ENCODE results near the gene ENGASE.

Gene ENGASE

DNA sequence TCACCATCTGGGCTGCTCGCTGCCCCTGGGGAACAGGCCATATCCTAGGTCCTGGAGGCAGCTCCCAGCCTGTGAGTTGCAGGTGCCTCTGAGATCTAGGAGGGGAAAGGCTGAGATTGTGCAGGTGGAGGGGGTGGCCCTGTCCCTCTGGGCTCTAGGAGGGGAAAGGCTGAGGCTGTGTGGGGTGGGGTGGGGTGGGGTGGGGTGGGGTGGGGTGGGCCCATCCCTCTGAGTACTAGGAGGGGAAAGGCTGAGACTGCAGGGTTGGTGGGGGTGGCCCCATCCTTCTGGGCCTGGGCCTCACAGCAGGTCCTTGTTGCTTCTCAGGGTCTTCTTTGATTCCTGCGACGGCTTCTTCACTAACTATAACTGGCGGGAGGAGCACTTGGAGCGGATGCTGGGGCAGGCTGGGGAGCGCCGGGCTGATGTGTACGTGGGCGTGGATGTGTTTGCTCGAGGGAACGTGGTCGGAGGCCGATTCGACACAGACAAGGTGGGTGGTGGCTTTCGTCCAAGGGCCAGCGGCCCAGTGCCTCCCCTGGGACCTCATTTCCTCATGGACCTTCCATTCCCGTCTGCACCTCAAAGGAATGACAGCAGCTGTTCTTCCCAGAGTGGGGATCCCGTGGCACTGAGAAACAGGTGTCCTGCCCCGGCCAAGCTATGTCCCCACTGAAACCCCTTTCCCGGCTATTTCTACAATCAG, 7.1 kb downstream of the ENGASE start:
- DNase-seq: no peak

DNA sequence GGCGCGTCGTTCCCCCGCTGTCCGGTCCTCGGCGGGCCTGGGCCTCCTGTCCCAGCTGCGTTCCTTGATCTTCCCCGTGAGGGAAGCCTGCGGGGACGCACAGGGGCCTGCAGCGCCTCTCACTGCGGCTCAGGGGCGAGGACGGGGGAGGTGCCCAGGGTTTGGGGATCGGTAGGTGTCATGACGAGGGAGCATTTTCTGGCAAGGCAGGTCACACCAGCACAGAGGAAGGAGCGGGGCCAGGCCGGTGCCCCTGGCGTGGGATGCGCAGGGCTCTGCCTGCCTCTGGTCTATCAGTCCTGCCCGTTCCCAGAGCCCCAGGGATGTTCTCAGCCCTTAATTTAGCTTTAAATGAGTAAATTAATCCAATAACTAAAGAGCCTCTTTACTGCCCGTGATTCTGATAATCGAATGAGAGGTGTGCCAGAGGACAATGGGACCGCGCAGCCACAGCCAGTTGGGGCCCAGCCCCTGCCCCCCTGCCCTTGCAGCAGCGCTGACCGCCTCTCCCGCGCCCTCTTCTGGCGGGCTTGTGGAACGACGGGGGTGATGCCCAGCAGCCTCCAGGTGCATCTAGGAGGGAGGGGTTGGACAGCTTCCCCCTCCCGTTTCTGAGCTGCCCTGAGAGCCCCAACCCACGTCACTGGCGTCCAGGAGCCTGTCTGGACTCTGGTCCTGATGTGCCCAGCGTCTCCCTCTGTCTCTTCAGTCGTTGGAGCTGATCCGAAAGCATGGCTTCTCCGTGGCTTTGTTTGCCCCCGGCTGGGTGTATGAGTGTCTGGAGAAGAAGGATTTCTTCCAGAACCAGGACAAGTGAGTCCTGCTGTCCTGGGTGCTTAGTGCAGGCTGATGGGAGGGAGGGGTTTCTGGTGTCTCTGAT, 7.9 kb downstream of the ENGASE start:
- DNase-seq: peak; percentile 70

DNA sequence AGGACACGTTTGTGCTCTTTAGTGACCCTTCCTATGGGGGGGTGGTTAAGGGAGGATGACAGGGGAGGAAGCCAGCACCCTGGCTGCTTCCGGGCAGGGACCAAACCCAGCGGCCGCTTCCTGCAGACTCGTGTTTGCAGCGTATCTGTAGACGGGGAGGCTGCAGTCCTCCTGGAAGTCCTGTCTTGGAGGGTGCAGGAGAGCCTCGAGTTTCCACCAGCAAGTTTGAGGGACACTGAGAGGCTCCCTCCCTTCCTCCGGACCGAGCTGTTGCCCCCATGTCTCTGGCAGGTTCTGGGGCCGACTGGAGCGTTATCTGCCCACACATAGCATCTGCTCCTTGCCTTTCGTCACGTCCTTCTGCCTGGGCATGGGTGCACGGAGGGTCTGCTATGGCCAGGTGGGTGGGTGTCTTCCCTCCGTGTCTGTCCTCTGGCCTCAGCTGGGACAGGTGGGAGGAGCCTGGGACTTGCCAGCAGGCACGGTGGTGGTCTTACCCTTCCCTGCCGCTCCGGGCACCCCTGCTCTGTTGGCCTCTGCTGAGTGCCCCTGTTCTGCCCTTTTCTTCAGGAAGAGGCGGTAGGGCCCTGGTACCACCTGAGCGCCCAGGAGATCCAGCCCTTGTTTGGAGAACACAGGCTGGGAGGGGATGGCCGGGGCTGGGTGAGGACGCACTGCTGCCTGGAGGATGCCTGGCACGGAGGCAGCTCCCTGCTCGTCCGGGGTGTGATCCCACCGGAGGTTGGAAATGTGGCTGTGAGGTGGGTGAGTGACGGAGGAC, 8.8 kb downstream of the ENGASE start:
- no peak for DNase-seq

DNA sequence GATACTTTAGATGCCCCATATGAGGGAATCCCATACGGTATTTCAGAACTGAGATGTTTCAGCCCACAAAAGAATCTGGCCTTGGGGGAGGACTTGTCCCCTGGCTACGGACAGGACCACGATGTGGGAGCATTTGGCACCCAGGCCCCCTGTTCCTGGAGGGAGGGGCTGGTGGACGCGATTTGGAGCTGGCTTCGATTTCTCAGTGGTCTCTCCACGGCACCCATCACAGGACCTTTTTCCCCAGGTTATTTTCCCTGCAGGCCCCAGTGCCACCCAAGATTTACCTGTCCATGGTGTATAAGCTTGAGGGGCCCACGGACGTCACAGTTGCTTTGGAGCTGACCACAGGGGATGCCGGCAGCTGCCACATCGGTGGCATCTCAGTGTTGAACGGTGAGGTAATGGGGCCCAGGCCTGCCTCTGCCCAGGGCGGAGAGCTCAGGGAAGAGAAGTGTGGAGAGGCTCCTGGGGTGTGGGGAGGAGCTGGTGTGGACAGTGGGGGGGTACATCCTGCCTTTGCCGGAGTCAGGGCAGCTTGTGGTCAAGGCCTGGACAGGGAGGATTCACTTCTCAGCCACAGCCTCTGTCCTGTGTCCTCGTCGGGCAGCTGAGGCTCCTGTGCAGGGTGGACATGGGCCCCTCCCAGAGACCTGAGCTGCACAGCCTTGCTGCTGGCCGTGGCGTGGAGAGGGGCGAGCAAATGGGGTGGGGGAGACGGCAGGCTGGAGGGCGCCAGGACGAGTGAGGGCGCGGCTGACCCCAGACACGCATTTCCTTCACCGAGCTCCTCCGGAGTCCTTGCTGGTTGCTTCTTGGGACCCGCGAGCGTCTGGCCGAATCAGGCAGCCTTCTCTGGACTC, 9.9 kb downstream of the ENGASE start:
- no peak for DNase-seq

DNA sequence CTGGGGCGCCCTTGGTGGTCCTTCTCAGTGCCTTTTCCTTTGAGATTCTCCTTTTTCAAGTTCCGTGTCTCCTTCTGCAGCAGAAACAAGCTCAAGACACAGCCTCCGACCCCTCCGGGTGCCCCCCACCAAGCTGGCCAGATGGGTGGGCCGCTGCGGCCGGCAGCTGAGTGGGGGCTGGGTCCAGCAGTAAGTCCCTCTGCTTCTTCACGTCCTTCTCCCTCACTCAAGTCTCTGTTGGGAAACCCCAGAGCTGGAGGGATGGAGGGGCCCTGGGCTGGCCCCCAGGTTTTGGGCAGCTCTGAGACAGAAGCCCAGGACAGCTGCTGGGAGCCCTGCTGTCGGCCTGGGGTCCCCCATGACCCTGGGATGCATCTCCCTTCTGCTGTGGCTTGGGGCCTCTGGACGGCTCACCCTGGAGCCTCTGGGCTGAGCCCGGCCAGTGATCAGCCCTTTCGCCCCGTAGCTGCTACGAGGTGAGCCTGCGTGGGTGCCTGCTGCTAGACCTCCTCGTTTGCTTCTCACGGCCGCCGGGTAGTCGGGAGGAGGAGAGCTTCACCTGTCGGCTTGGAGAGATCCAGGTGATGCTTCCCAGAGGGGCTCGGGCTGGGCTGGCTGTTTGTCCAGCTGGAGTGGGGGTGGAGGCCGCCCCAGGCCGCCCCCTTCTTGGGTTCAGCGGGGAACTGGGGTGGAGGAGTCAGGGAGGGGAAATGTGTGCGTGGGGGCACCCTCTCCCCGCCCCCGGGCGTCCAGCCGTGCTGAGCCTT, 10.7 kb downstream of the ENGASE start:
- no peak for DNase-seq

DNA sequence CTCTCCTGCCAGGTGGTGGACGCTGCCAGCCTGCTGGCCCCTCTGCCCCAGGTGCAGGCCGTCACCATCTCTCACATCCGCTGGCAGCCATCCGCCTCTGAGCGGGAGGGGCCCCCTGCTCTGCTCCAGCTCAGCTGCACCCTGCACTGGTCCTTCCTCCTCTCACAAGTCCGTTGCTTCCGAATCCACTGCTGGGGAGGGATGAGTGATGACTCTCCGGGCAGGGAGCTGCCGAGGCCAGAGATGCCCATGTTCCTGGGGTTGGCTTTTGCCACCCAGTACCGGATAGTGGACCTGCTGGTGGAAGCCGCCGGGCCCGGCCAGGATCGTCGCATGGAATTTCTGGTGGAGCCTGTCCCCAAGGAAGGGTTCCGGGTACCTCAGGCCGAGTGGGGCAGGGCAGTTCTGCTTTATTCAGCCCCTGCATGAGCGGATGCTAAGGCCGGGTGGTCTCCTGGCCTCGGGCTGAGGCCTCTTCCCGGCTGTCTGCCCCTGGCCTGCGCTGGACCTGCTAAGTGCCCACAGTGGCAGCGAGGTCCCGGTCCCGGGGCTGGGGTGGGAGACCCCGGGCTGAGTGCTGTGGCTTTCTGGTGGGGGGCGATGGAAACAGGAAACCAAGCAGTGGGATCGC, 11.4 kb downstream of the ENGASE start:
- DNase-seq: no peak

DNA sequence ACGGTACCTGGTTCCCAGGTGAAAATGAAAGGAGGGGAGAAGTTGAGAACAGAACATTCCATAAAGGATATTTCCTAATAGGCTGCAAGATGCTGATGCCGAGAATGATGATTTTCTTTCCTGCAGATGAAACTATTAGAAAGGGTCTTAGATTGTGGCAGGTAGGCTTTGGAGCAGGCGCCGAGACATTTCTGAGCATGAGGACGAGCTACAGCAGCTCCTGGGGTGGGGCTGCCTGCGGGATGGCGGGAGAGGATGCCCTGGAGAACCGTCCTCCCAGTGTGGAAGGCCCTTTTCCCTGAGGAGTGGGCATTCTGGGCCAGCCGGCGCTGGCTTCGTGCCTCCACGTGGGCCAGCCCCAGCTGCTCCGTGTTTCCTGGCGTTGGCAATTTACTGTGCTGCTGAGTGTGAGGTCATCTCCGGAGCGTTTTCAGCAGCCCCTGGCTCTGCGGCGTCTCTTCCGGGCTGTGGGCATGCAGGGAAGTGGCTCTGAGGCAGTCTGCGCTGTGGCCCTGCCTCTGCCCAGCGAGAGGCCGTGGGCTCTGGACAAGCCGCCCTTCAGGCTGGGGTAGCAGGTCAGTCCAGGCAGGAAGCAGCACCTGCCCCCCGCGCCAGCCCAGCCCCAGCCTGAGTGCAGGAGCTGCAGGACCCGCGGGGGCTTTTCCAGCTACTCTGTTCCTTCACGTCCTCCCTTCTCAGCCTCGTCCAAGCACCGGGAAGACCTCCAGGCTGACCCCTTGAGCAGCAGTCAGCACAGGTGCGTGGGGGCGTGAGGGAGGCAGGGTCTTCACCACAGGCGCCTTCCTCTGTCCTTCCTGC, 12.2 kb downstream of the ENGASE start:
- no peak for DNase-seq

DNA sequence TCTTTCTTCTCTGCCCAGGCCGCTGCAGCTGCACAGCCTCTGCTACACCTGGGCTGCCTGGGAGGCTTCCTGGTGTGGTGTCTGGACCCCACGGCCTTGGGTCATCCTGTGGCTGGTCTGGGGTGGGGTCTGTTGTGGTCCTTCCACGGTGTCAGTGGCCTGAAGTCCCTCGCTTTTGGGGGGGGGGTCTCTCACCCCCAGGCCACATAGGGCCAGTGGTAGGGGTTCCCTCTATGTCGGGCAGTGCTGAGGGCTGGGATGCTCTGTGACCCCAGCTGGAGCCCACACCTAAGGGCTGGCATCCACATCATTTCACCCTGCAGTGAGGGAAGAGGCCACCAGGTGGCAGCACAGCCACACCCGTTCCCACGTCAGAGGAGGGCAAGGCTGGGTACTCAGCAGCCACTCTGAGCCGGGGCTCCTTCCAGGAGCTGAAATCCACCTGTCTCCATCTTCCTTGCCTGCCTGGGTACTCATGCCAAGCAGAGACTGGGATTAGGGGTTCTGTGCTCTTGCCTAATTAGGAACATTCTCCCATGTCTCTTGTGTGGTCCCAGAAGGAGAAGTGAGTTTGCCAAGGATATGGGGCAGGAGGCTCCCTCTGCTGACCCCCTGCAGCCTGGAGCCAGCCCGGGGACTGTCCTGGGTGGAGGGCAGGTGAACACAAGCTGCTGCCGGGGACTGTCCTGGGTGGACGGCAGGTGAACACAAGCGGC, 13.0 kb downstream of the ENGASE start:
- peak; percentile 81 for DNase-seq

DNA sequence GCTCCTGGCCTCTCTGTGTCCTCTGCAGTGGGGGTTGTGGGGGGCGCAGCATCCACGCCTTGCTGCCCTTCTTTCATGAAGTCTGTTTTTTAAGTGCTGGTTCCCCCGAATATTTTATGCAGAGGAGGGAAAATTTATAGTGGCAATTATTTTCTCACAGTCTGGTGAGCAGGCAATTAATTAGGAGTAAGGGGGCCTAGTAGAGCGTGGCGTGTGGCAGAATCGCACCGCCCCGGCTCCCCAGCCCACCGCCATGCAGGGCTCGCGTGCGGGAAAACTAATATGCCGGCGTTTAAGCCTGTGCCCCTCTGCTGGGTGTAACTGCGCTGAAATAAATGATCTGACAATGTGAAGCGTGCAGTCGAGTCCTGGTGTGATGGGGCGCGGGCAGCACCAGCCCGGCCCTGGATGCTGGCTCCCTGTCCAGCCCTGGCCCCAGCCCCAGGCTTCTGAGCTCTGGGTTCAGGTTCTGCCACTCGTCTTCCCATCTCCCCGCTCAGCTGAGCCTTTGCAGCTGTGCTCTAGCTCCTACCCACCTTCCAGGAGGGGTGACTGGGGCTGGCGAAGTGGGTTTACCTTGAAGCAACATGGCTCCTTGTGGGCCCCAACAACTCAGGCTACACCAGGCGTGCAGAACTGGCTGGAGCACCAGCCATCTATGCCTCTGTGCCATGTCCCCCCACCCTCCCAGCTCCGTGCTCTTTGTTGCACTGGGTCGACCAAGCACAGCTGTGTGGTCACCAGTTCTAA, 13.8 kb downstream of the ENGASE start:
- DNase-seq: no peak

DNA sequence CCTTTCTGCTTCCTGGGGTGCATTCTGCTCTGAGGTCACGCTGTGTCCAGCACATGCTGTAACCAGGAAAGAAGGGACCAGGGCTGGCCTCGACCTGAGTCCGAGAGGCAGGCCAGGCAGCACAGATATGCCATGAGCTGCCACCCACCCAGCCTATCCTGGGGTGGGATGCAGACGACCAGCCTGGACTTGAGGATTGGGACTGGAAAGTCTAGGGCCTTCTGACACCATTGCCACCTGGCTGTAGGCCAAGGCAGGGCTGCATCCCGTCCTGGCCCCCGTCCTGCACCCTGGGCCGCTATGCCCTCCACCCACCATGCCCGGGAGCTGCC, 14.3 kb downstream of the ENGASE start:
- DNase-seq: no peak

DNA sequence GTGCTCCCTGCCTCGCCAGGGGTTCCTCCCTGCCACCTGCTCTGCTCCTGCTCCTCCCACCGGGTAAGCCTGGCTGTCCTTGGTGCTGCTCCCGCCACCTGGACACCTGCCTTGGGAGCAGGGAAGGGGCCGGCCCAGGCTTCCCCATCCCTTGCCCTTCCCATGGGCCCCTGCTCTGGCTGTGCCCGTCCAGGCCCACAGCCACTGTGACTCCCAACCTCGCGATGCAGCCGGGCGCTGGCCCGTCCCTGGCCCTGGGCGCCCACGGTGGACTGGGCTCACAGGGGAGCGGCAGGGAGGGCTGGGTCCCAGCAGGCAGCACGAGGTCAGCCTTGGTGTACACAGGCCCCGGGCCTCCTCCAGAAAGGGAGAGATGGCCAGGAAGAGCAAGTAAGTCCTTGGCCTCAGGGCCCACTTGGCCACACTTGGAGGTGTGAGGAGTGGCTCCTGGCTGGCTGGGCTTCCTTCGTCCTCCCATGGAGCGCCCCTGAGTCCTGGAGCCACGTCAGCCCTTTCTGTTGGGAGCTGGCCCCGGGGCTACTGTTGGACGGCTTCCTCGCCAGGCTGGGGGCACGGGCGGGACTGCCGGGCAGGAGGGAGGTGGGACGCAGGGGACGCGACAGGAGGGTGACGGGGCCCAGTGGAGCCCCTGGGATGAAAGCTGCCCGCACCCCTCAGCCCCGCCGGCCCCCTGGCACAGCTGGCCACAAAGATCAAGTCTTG, 15.3 kb downstream of the ENGASE start:
- no peak for DNase-seq

DNA sequence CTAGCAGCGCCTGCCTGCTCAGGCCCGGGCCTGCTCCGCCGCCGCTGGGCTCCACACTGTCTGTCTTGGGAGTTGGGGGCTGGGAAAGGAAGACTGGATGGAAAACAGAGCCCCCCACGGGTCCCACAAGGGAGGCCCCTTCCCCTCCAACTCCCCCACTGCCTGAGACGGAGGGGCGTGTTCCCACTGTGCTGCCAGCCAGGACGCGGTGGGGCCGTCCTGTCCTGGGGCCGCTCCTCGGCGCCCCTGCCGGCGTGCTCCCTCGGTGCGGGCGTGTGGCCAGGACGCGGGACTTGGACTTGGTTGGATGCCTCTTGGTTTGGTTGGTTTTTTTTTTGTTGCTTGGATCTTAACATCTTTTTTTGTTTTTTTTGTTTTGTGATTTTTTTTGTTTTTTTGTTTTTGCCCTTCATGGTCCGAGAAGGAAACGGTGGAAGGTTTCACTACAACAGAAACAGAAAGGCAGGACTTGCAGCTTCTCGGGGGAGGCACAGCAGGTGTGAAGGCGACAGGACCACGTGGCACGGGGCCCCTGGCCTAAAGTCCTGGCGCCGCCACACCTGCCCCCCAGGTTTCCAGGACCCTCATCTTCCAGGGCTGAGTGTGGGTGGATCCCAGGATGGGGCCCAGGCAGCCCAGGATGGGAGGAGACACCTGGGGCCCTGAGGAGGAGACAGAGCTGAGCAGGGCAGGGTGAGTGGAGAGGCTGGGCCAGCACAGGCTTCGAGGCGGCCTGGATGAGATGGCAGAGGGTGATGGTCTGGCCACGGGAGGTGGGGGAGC, 16.0 kb downstream of the ENGASE start:
- DNase-seq: no peak

DNA sequence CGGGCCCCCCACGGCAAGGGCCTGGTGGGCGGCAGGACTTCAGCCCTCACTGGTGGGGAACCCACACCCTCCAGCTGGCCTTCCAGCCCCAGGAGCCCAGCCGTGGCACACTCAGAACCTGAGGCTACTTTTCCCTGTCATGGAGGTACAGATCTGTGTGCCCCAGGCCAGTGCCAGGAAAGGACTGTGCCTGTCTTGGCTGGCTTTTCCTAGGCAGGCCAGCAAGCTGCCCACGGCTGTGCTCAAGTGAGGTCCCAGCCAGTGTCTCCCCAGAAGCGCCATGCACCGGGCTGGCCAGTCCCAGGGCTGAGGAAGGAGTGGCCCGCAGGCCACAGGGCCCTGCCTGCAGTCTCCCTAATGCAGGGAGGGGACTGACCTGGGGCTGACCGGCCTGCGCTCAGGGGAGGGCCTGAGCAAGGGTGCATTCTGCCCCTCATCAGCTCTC, 16.6 kb downstream of the ENGASE start:
- DNase-seq: no peak

DNA sequence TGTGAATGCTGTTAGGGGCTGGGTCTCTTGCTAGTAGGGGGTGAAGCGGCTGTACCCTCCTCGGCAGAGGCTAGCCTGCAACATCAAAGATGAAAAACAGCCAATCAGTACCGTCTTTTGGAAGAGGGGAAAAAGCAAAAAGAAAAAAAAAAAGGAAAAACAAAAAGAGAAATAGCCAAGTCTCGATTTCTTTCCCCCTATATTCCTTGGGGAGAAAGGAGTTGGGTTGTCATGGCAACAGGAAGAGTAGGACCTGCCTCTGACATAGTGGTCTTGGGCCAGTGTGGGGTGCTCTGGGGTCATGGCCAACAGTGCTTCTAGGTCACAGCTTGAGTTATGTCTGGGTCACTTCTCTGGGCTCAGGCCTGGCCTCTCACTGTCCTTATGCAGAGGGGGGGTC, 17.9 kb downstream of the ENGASE start:
- DNase-seq: no peak

DNA sequence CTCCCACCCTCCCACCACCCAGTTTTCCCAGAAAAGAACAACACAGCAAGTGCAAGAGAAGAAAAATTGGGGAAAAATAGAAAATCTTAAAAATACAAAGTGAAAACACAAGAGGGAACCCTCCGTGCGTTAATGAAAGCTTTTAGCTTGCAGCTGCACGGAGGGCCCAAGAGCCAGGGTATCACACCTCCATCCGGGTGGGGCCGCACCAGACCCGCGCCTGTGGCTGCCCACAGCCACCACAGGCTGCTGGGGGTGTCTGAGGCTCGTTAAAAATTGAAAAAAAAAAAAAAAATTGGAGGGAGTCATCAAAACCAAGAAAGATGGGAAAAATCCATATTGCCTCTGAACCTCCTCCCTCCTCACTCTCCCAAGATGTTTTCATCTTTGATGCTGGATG, 18.6 kb downstream of the ENGASE start:
- no peak for DNase-seq

DNA sequence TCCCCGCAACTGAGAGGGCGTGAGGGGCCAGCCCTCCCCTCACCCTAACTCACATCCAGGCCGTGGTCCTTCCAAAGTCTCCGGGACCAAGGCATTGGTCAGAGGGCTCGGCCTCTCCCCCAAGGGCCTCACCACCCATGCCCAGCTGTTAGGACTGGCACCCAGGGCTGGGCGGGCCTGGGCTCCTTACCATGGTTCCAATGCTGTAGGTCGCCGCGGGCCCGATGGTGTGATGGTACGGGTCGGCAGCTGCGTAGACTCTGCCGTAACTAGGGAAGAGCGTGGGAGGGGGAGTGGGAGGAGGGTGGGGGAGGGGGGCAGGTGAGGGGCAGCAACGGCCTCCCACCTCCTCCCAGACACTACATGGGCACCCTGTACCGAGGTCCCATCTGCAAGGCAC, 19.6 kb downstream of the ENGASE start:
- no peak for DNase-seq

DNA sequence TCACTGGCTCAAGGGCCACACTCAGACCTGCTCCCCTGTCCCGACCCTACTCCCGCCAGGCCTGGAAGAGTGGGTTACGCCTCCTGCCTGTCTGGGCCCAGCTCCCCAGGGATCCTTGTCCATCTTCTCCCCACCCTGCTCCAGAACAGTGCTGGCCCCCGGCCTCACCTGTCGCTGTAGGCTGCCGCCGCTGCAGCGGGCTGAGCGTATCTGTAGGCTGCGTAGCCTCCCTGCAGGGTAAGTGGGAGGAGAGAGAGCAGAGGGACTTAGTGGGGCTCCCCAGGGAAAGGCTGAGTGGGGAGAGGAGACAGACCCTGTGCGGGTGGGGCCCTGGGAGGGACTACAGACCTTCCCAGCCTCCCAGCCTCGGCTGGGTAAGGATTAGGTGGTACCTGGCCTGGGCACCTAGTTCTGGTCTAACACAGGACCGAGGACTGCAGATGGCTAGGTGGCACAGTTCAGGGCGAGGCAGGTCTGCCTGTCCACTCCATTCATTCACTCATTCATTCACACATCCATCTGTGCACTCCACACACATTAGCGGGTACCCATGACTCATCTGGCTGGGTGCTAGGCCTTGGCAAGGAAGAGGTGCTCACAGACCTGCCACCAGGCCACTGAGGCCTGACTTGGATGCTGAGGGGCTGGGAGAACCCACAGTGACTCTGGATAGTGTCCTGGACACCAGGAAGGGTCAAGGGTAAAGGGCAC, 20.9 kb downstream of the ENGASE start:
- no peak for DNase-seq
